ENCODE results near the gene APELA. TPM values are rescaled to one million over a fixed set of nuclear protein-coding genes. Genes with fewer than 3 reads are reported as not detected.
"Not testable (repeated sequence)": the region's sequence is repeated elsewhere in the genome, so short reads cannot be mapped to it uniquely, and the experiment has no call there.

APELA gene
- total and polyA plus RNA-seq, 9 donors, result 0.10 TPM; not detected in 8

DNA sequence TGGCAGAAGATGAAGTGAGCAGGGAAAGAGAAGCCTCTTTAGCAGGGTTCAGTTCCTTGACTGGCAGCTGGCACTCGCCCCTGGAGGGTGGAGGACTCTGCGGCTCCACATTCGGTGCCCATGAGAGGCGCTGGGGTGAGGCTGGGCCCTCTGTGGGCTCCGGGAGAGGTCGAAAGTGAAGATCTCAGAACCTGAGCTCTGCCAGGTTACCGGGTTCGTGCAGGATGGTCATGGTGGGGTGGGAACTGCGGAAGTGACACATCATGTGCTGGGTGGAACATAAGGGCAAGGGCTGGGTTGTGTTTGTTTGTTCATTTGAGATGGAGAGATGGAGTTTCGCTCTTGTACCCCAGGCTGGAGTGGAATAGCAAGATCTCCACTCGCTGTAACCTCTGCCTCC, 56.3 kb downstream of the APELA start:
- no peaks in the 10 kb centered on the region for H3K9me3 ChIP-seq
- no peak overlapping the region for H3K27ac ChIP-seq
- no peak for DNase-seq
- no peak overlapping the region for H3K4me3 ChIP-seq
- intact Hi-C loops (cut with DNase I), result no loop called here
- H3K27me3 ChIP-seq, result no peaks in the 10 kb centered on the region
- H3K4me1 ChIP-seq (ENCODE audit: insufficient read depth), result no peaks in the 10 kb centered on the region
- H3K36me3 ChIP-seq, result no peaks in the 10 kb centered on the region
- TF ChIP-seq POLR2A (IDR thresholded peaks at IDR 0.05) (no peak), EP300 (IDR thresholded peaks at IDR 0.05) (no peak)
- TF ChIP-seq, protein P1, sequence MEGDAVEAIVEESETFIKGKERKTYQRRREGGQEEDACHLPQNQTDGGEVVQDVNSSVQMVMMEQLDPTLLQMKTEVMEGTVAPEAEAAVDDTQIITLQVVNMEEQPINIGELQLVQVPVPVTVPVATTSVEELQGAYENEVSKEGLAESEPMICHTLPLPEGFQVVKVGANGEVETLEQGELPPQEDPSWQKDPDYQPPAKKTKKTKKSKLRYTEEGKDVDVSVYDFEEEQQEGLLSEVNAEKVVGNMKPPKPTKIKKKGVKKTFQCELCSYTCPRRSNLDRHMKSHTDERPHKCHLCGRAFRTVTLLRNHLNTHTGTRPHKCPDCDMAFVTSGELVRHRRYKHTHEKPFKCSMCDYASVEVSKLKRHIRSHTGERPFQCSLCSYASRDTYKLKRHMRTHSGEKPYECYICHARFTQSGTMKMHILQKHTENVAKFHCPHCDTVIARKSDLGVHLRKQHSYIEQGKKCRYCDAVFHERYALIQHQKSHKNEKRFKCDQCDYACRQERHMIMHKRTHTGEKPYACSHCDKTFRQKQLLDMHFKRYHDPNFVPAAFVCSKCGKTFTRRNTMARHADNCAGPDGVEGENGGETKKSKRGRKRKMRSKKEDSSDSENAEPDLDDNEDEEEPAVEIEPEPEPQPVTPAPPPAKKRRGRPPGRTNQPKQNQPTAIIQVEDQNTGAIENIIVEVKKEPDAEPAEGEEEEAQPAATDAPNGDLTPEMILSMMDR (IDR thresholded peaks at IDR 0.05), result no peak
- 83 to 94% (median 91%) methylated on average over 10 to 11 of the region's 11 CpGs for WGBS, 3 donors

DNA sequence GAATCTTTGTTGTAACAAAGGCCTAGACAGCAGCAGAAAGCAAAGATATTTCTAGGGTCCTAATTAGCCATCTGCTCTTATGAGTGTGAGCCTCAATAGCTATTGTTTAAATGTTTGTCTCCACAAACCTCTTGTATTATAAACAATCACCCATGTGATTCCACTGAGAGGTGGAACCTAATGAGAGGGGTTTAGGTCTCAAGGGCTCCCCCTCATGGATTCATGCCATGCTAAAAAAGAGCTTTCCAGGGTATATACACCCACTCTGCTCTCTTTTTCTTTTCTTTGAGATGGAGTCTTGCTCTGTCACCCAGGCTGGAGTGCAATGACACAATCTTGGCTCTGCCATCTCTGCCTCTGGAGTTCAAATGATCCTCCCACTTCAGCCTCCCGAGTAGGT, 58.4 kb downstream of the APELA start:
- no peaks in the 10 kb centered on the region for H3K9me3 ChIP-seq
- TF ChIP-seq POLR2A (IDR thresholded peaks at IDR 0.05) (no peak), EP300 (IDR thresholded peaks at IDR 0.05) (no peak)
- H3K27ac ChIP-seq, result no peak overlapping the region
- no peaks in the 10 kb centered on the region for H3K36me3 ChIP-seq
- H3K27me3 ChIP-seq, result no peaks in the 10 kb centered on the region
- DNase-seq, result no peak
- H3K4me3 ChIP-seq, result no peak overlapping the region
- H3K4me1 ChIP-seq (ENCODE audit: insufficient read depth), result no peaks in the 10 kb centered on the region
- WGBS, 3 donors, result 35 to 43% (median 41%) methylated on average over 1 of the region's 1 CpG
- intact Hi-C loops (cut with DNase I), result no loop called here

DNA sequence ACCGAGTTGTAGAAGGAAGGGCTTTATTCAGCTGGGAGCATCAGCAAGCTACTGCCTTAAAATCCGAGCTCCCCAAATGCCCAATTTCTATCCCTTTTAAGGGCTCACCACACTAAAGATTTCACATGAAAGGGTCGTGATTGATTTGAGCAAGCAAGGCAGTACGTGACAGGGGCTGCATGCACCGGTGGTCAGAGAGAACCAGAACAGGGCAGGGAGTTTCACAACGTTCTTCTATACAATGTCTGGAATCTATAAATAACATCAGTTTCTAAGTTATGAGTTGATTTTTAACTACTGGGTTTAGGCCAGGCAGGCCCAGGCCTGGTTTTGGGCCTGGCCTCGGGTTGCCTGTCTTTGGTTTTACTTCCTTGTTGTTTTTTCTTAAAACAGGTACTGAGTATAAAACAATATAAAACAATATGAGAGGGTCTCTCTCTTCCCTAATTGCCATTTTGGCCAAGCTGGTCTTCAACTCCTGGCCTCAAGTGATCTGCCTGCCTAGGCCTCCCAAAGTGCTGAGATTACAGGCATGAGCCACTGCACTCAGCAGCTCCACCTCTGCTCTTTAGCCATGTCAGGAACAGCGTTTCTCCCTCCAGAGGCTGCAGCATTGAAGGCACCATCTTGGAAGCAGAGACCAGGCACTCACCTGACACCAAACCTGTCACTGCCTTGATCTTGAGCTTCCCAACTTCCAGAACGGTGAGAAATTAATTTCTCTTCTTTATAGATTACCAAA, 59.1 kb downstream of the APELA start:
- H3K4me1 ChIP-seq (ENCODE audit: insufficient read depth); H3K27me3 ChIP-seq; intact Hi-C loops (cut with DNase I); H3K4me3 ChIP-seq; DNase-seq; H3K27ac ChIP-seq; H3K9me3 ChIP-seq; H3K36me3 ChIP-seq: not testable (repeated sequence)
- WGBS, 3 donors, result 82 to 88% (median 87%) methylated on average over 9 of the region's 9 CpGs

DNA sequence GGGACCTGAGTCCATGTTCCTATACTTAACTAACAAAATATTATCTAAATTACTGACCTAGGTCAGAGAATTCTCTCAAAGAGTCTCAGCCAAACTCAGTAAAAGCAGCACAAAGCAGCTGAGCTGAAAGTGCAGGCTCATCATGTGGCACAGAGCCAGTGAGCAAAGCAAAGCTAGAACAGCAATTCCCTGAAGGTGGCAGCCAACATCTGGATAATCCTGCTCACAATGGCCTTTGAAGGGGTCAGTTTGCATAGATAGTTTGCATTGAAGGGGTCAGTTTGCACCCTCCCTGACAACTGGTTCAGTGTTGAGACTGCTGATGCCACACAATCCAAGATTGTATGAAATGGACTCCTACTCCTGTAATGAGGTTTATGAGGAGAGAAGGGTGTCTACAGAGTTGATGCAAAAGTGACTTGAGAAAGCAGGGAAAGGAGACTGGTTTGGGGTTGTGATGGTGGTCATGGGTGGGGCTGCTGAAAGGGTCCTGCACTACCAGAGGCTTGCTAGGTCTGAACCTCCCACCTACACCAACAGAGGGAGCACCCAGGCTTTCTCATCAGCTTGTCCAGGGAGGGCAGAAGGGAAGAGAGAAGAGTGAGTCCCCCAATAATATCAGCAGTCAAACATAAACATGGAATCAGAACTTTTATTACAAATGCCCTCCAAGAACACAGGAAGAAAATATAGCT, 60.7 kb downstream of the APELA start:
- intact Hi-C loops (cut with DNase I), result no loop called here
- Histone ChIP-seq H3K4me1 (ENCODE audit: insufficient read depth) (no peaks in the 10 kb centered on the region), H3K27me3 (no peaks in the 10 kb centered on the region), H3K4me3 (no peak overlapping the region), H3K9me3 (no peaks in the 10 kb centered on the region), H3K27ac (no peak overlapping the region), H3K36me3 (no peaks in the 10 kb centered on the region)
- peak in 2 of 5 donors; percentile 26 to 58 for DNase-seq
- TF ChIP-seq, protein P1 (IDR thresholded peaks at IDR 0.05), result no peak
- no peak for TF ChIP-seq POLR2A (IDR thresholded peaks at IDR 0.05)

DNA sequence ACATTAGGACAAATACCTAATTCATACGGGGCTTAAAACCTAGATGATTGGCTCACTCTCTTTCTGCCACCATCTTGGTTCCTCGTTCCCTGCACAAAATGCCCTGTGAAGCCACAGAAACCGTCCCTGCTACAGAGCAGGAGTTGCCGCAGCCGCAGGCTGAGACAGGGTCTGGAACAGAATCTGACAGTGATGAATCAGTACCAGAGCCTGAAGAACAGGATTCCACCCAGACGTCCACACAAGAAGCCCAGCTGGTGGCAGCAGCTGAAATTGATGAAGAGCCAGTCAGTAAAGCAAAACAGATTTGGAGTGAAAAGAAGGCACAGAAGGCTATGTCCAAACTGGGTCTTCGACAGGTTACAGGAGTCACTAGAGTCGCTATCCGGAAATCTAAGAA, 66.2 kb downstream of the APELA start:
- intact Hi-C loops (cut with DNase I), result no loop called here
- H3K36me3 ChIP-seq, result no peaks in the 10 kb centered on the region
- no peak for DNase-seq
- WGBS, 3 donors, result 77 to 85% (median 81%) methylated on average over 9 of the region's 9 CpGs
- no peaks in the 10 kb centered on the region for H3K4me1 ChIP-seq (ENCODE audit: insufficient read depth)
- H3K9me3 ChIP-seq, result no peaks in the 10 kb centered on the region
- no peaks in the 10 kb centered on the region for H3K27me3 ChIP-seq
- no peak overlapping the region for H3K4me3 ChIP-seq
- TF ChIP-seq EP300 (IDR thresholded peaks at IDR 0.05) (no peak), POLR2A (IDR thresholded peaks at IDR 0.05) (no peak)
- TF ChIP-seq, protein P1 (IDR thresholded peaks at IDR 0.05), result no peak
- no peak overlapping the region for H3K27ac ChIP-seq
